HepG2 (cell line): ENCODE data around the gene HIC1. TPM values are rescaled to one million over a fixed set of nuclear protein-coding genes. Genes with fewer than 3 reads are reported as not detected.

Source experiments
- ATAC-seq: fragments of 200-7000 bp; cut with Tn5 transposase; 3 replicates; pipeline ENCODE4 v1.9.1; 2020; ENCODE audit warnings: mild to moderate bottlenecking, moderate library complexity
- BruUV-seq: library from RNA; stranded (reverse); fragments of 400-500 nt; replicated peaks from 2 replicates; lab custom pipeline; 2021; lab: Mats Ljungman, UMichigan
- CTCF ChIA-PET: fragments of 300-600 bp; formaldehyde crosslinking; extraction: SDS; loops from one replicate; lab custom pipeline; 2021; ENCODE audit warnings: low total read pairs, inconsistent platforms, low intra/inter-chr PET ratio; lab: Yijun Ruan, JAX
- POLR2A ChIA-PET: fragments of 350-600 bp; sonication (Branson Sonifier 250); formaldehyde crosslinking; loops from one replicate; lab custom pipeline; 2020; ENCODE audit warnings: antibody characterized with exemption, inconsistent platforms; lab: Yijun Ruan, JAX
- DNase-seq: peaks from one replicate; pipeline ENCODE4 v3.0.0-alpha.2; 2015; ENCODE audit warnings: low spot score
- FAIRE-seq: peaks from 3 replicates; lab custom pipeline; 2011; peaks lifted over from hg19 to GRCh38; lab: Jason Lieb, UNC
- H2AFZ ChIP-seq: one replicate; pipeline ENCODE4 v1.6.1; 2011; ENCODE audit warnings: low read length, inconsistent platforms
- H3K27ac ChIP-seq: fragments of 300-600 bp; 3 replicates; pipeline ENCODE4 v1.8.0; 2011; ENCODE audit warnings: mixed run types, mild to moderate bottlenecking, mixed read lengths, low read length, inconsistent platforms; ENCODE audit not compliant: insufficient read depth; ENCODE audit errors: extremely low read length
- H3K27me3 ChIP-seq, 2 experiments: fragments of 200-600 bp in 1 of 2; 2 replicates in 1 of 2; 3 replicates in 1 of 2; pipeline versions ENCODE4 v1.6.0 to v1.8.0; 2011; ENCODE audit warnings: low read length in 2 of 2, mild to moderate bottlenecking in 2 of 2, moderate library complexity in 2 of 2, inconsistent platforms in 1 of 2; ENCODE audit not compliant: insufficient read depth in 2 of 2, control insufficient read depth in 1 of 2
- H3K36me3 ChIP-seq, 2 experiments: fragments of 200-600 bp in 1 of 2; replicated peaks in 1 of 2; 2 replicates in 1 of 2; 3 replicates in 1 of 2; pipeline versions ENCODE4 v1.5.1 to v1.8.0; 2011; ENCODE audit warnings: low read length in 2 of 2, inconsistent platforms in 1 of 2; ENCODE audit not compliant: insufficient read depth in 2 of 2, control insufficient read depth in 1 of 2
- H3K4me1 ChIP-seq: 2 replicates; pipeline ENCODE4 v1.5.1; 2012; ENCODE audit warnings: low read length, inconsistent platforms; ENCODE audit not compliant: insufficient read depth
- H3K4me2 ChIP-seq: 2 replicates; pipeline ENCODE4 v1.6.0; 2011; ENCODE audit warnings: low read depth, low read length, inconsistent platforms
- H3K4me3 ChIP-seq, 3 experiments: fragments of 200-600 bp in 1 of 3; sonication (generic), shearing (Covaris generic) in 1 of 3; replicated peaks in 1 of 3; 2 replicates each; pipeline ENCODE4 v1.5.1; 2011 to 2016; ENCODE audit warnings: low read length in 3 of 3, inconsistent platforms in 2 of 3, low read depth in 2 of 3, mild to moderate bottlenecking in 2 of 3, control low read depth in 1 of 3, mixed read lengths in 1 of 3; ENCODE audit not compliant: insufficient read depth in 1 of 3
- H3K79me2 ChIP-seq: one replicate; pipeline ENCODE4 v1.6.1; 2011; ENCODE audit warnings: low read length, inconsistent platforms; ENCODE audit not compliant: insufficient read depth
- H3K9ac ChIP-seq: 2 replicates; pipeline ENCODE4 v1.6.0; 2011; ENCODE audit warnings: mild to moderate bottlenecking, low read depth, low read length, inconsistent platforms; ENCODE audit not compliant: insufficient read depth
- H3K9me3 ChIP-seq: 2 replicates; pipeline ENCODE4 v1.5.1; 2012; ENCODE audit warnings: mild to moderate bottlenecking, low read length
- H4K20me1 ChIP-seq: 2 replicates; pipeline ENCODE4 v1.6.0; 2011; ENCODE audit warnings: inconsistent platforms, mild to moderate bottlenecking, low read length, moderate library complexity; ENCODE audit not compliant: insufficient read depth
- ARID4A ChIP-seq: sonication (generic); formaldehyde crosslinking; IDR thresholded peaks from 2 replicates; pipeline ENCODE4 v1.5.0; 2020; ENCODE audit warnings: mild to moderate bottlenecking, missing genetic modification reagents, borderline replicate concordance
- HNRNPLL ChIP-seq: fragments of 200-400 bp; formaldehyde crosslinking; IDR thresholded peaks from 2 replicates; pipeline ENCODE4 v1.6.1; 2017; ENCODE audit warnings: mild to moderate bottlenecking, low read depth, low read length; ENCODE audit not compliant: poor library complexity, severe bottlenecking
- IRF2 ChIP-seq: IDR thresholded peaks from 2 replicates; pipeline ENCODE4 v1.6.1; 2018; ENCODE audit warnings: missing genetic modification reagents, missing compliant biosample characterization
- RCOR2 ChIP-seq: IDR thresholded peaks from 2 replicates; pipeline ENCODE4 v1.6.1; 2016; ENCODE audit warnings: missing biosample characterization, missing genetic modification reagents
- SIN3A ChIP-seq: IDR thresholded peaks from 2 replicates; pipeline ENCODE4 v1.6.1; 2011; ENCODE audit warnings: low read depth, mild to moderate bottlenecking, control low read depth, low read length, borderline replicate concordance
- WGBS: methylation state at CpG from one replicate; pipeline ENCODE4 v1.1.6; 2017; ENCODE audit warnings: low lambda C conversion rate; 5-methylcytosine and 5-hydroxymethylcytosine counted together
- in situ Hi-C: cut with HindIII; loops from 2 replicates; pipeline ENCODE4 v1.10.0; 2017; ENCODE audit warnings: low pct_unique_long_range_greater_than_20kb; ENCODE audit not compliant: extremely low pct_ligation_motif_present
- intact Hi-C: fragments of 100-400 bp; cut with micrococcal nuclease; formaldehyde crosslinking; loops from one replicate; pipeline ENCODE4 v1.10.0; 2022; ENCODE audit not compliant: unreplicated experiment
- polyA plus RNA-seq, 8 experiments: library from polyadenylated mRNA; depleted of rRNA in 3 of 8; stranded (reverse) in 7 of 8; unstranded in 1 of 8; fragments of >200 nt; fragmentation: Illumina TruSeq in 4 of 8; extraction: Trizol in 4 of 8; gene quantifications; 2 replicates each; pipeline versions ENCODE4 v1.2.1 to v1.2.3, GENCODE V29; 2011 to 2016; ENCODE audit warnings: low read depth in 4 of 8, missing spikeins in 1 of 8, mixed read lengths in 1 of 8; ENCODE audit not compliant: insufficient read depth in 1 of 8
- total RNA-seq, 5 experiments: library from RNA; depleted of rRNA; stranded (reverse); fragments of >200 nt; fragmentation: Illumina TruSeq; extraction: Trizol; gene quantifications; 2 replicates each; pipeline ENCODE4 v1.2.3, GENCODE V29; 2016; ENCODE audit warnings: low read depth in 1 of 5

Gene HIC1
- total and polyA plus RNA-seq, 2 of the 13 experiments (the other 11 are each of a cell fraction or from before 2014, with no cell fraction given) = 0.04 to 0.31 TPM

DNA sequence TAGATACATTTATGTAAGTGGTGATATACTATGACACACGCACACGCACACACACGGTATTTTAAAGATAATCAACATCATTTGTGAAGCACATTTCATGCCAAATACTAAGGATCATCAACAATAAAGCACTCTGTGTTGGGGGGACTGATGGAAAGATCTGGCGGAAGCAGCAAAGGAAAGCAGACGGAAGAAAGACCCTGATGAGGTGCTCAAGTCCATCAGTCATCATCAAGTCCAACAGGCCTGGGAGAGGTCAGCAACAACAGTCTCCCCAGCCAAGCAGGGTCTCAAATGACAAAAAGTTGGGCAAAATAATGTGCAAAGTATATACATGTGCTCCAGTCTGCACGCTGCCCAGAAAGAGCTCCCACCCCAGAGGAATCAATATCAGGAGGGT is 55.5 kb downstream of the HIC1 start:
- in situ Hi-C loops (no loop called here), intact Hi-C loops (no loop called here)
- no peak for FAIRE-seq

More for the DNA sequence above, 55.5 kb downstream of the HIC1 start:
- 0 out of 5 replicates have a peak, but pooled peaks cover 1 to 3% of the 10 kb centered on the region in 2 experiments for H3K36me3 ChIP-seq
- H3K4me1 ChIP-seq = peaks cover 24% of the 10 kb centered on the region
- 98% methylated on average over 6 of the region's 6 CpGs for WGBS
- ATAC-seq (no peak), DNase-seq (no peak)
- no peak overlapping the region for H2AFZ ChIP-seq
- H3K4me3 ChIP-seq = no peak overlapping the region
- no TSS peak for BruUV-seq
- no peak overlapping the region for H3K4me2 ChIP-seq
- TF ChIP-seq IRF2 (CRISPR knock-in tag) = no peak
- no peak for TF ChIP-seq SIN3A
- no peak for TF ChIP-seq HNRNPLL
- TF ChIP-seq RCOR2 (CRISPR knock-in tag) = no peak
- TF ChIP-seq ARID4A (CRISPR knock-in tag) = no peak
- H3K27me3 ChIP-seq = no peaks in the 10 kb centered on the region
- no peak overlapping the region for H3K27ac ChIP-seq
- no peaks in the 10 kb centered on the region for H3K9me3 ChIP-seq
- no peaks in the 10 kb centered on the region for H4K20me1 ChIP-seq
- H3K9ac ChIP-seq = no peak overlapping the region
- ChIA-PET POLR2A (no interaction called here), CTCF (no interaction called here)
- no peaks in the 10 kb centered on the region for H3K79me2 ChIP-seq
